ENCODE measurements around the gene CARM1.
"Not testable (repeated sequence)": the region's sequence is repeated elsewhere in the genome, so short reads cannot be mapped to it uniquely, and the experiment has no call there.

- not testable (repeated sequence) for TF ChIP-seq EZH2 (IDR thresholded peaks at IDR 0.05; ENCODE audit: low read length, unreplicated experiment); CTCF (conservative IDR thresholded peaks at IDR 0.05; ENCODE audit: low read depth, low read length); EZH2phosphoT487 (IDR thresholded peaks at IDR 0.05; ENCODE audit: borderline replicate concordance, low read length)
Measured at GRCh38 chr19:10943412-10943811, 72.1 kb downstream of the CARM1 start.
